NOMO-1 treated with dmso at 0.1 percent for 144 hours (cell line): ENCODE data around the gene IFIT1.
"Not testable (repeated sequence)": the region's sequence is repeated elsewhere in the genome, so short reads cannot be mapped to it uniquely, and the experiment has no call there.

Source experiments
- DNase-seq: peaks from one replicate; lab custom pipeline; 2025; ENCODE audit not compliant: unreplicated experiment; lab: John Stamatoyannopoulos, UW

Gene IFIT1

GRCh38 chr10:89391907-89392756, at the start of gene IFIT1:
IFIT1 (plus strand) TSS chr10:89392623; CDS start chr10:89392713, 90 bp downstream.
- DNase-seq: peak; percentile 33

GRCh38 chr10:89343089-89343767, 49.2 kb upstream of the IFIT1 start:
- DNase-seq: no peak

- DNase-seq: no peak
These were observed 48.3 kb upstream of the IFIT1 start for GRCh38 chr10:89344156-89344555.

- DNase-seq: no peak
These were observed 46.9 kb upstream of the IFIT1 start for GRCh38 chr10:89345367-89346000.

- no peak for DNase-seq
These were observed 45.8 kb upstream of the IFIT1 start for GRCh38 chr10:89346405-89347254.

GRCh38 chr10:89347701-89348457, 44.5 kb upstream of the IFIT1 start:
- no peak for DNase-seq

- DNase-seq: peak; percentile 20
These were observed 43.9 kb upstream of the IFIT1 start for GRCh38 chr10:89348481-89348880.

GRCh38 chr10:89348975-89349374, 43.4 kb upstream of the IFIT1 start:
- DNase-seq: no peak

GRCh38 chr10:89350631-89351315, 41.6 kb upstream of the IFIT1 start:
- DNase-seq: not testable (repeated sequence)

GRCh38 chr10:89351412-89351779, 41.0 kb upstream of the IFIT1 start:
- no peak for DNase-seq

- DNase-seq: no peak
These were observed 40.4 kb upstream of the IFIT1 start for GRCh38 chr10:89351780-89352597.

GRCh38 chr10:89352802-89353201, 39.6 kb upstream of the IFIT1 start:
- DNase-seq: no peak

GRCh38 chr10:89355394-89355931, 37.0 kb upstream of the IFIT1 start:
- DNase-seq: no peak

GRCh38 chr10:89357096-89357495, 35.3 kb upstream of the IFIT1 start:
- no peak for DNase-seq

GRCh38 chr10:89357975-89358374, 34.4 kb upstream of the IFIT1 start:
- DNase-seq: no peak

- no peak for DNase-seq
These were observed 32.3 kb upstream of the IFIT1 start for GRCh38 chr10:89360157-89360556.

GRCh38 chr10:89362929-89363328, 29.5 kb upstream of the IFIT1 start:
- no peak for DNase-seq

- DNase-seq: no peak
These were observed 28.5 kb upstream of the IFIT1 start for GRCh38 chr10:89363729-89364442.
